HG02970 (cell line): ENCODE results near the gene RAB28.

Source experiments
- ATAC-seq: cut with Tn5 transposase; IDR thresholded peaks from one replicate; pipeline ENCODE4 v1.9.1; 2021; ENCODE audit warnings: mild to moderate bottlenecking, moderate library complexity, moderate number of reproducible peaks; ENCODE audit not compliant: unreplicated experiment, low FRiP score

RAB28 gene

DNA sequence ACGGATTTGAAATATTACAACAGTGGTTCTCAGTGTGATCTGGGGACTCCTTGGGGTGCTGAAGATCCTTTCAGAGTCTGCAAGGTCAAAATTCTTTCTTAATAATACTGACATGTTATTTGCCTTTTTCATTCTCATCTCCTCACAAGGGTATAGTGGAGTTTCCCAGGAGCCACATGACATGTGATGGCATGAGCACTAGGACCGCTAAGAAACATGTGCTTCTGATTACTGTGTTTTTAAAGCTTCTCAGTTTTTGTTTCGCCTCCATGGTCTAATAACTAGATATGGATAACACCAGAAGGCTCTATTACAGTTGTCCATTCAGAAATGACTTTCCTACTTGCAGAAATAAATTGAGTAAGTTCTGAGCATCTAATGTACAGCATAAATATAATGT lies 156.1 kb downstream of the RAB28 start:
- no peak for ATAC-seq

GRCh38 chr4:13325744-13326143 lies 158.4 kb downstream of the RAB28 start:
- no peak for ATAC-seq

DNA sequence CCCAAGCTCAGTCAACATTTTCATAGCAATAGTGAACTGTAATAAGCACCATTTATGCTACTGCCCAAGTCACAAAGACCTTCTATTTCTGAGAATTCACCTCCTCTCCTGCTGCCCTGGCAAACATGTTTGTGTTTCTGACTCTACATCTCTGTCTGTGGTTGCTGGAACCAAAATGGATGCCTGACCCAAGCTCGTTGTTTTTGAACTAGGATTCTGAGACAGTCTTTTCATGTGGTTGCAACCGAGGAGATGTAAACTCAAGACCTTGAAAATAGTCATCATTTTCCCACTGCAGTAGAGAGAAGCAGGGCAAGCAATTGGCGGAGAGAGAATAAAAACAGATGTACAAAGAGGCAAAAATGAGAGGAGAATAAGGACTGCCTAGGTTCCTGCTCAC lies 160.2 kb downstream of the RAB28 start:
- no peak for ATAC-seq

- ATAC-seq, result no peak
Observed at GRCh38 chr4:13322681-13323101, 161.4 kb downstream of the RAB28 start.
